Measurements from ENCODE around the gene SLC13A5. TPM values are rescaled to one million over a fixed set of nuclear protein-coding genes. Genes with fewer than 3 reads are reported as not detected.
"Not testable (repeated sequence)": the region's sequence is repeated elsewhere in the genome, so short reads cannot be mapped to it uniquely, and the experiment has no call there.

Gene SLC13A5
- total RNA-seq, 2 donors from 2014 or later: not detected

GRCh38 chr17:6748617-6749016 is 35.4 kb upstream of the SLC13A5 start:
- Histone ChIP-seq H3K36me3 (no peaks in the 10 kb centered on the region), H3K4me1 (peaks cover 0 to 22% of the 10 kb centered on the region in 2 donors), H3K4me3 (no peak overlapping the region), H3K27ac (no peak overlapping the region), H3K9me3 (no peaks in the 10 kb centered on the region), H3K27me3 (no peaks in the 10 kb centered on the region)
- DNase-seq (ENCODE audit: low spot score): no peak
- no peak for TF ChIP-seq CTCF (IDR thresholded peaks at IDR 0.05)

GRCh38 chr17:6746665-6747064 is 33.5 kb upstream of the SLC13A5 start:
- not testable (repeated sequence) for DNase-seq (ENCODE audit: low spot score); H3K4me1 ChIP-seq; H3K4me3 ChIP-seq; H3K27ac ChIP-seq; H3K36me3 ChIP-seq; H3K27me3 ChIP-seq; H3K9me3 ChIP-seq

GRCh38 chr17:6729531-6729930 is 16.4 kb upstream of the SLC13A5 start:
- H3K9me3 ChIP-seq: no peaks in the 10 kb centered on the region
- TF ChIP-seq CTCF (IDR thresholded peaks at IDR 0.05): no peak
- H3K36me3 ChIP-seq: no peaks in the 10 kb centered on the region
- no peaks in the 10 kb centered on the region for H3K27me3 ChIP-seq
- H3K27ac ChIP-seq: no peak overlapping the region
- no peak for DNase-seq (ENCODE audit: low spot score)
- no peak overlapping the region for H3K4me3 ChIP-seq
- no peaks in the 10 kb centered on the region for H3K4me1 ChIP-seq

GRCh38 chr17:6724009-6724408 is 10.8 kb upstream of the SLC13A5 start:
- H3K9me3 ChIP-seq: no peaks in the 10 kb centered on the region
- DNase-seq (ENCODE audit: low spot score): no peak
- no peaks in the 10 kb centered on the region for H3K4me1 ChIP-seq
- no peaks in the 10 kb centered on the region for H3K36me3 ChIP-seq
- no peak overlapping the region for H3K27ac ChIP-seq
- no peak overlapping the region for H3K4me3 ChIP-seq
- no peaks in the 10 kb centered on the region for H3K27me3 ChIP-seq
- no peak for TF ChIP-seq CTCF (IDR thresholded peaks at IDR 0.05)

- Histone ChIP-seq H3K27ac (no peak overlapping the region), H3K36me3 (no peaks in the 10 kb centered on the region), H3K4me1 (no peaks in the 10 kb centered on the region), H3K4me3 (no peak overlapping the region), H3K27me3 (no peaks in the 10 kb centered on the region), H3K9me3 (no peaks in the 10 kb centered on the region)
- no peak for DNase-seq (ENCODE audit: low spot score)
- TF ChIP-seq CTCF (IDR thresholded peaks at IDR 0.05): no peak
Measured at GRCh38 chr17:6721744-6722143, 8.6 kb upstream of the SLC13A5 start.

GRCh38 chr17:6716736-6717135 is 3.6 kb upstream of the SLC13A5 start:
- no peak for TF ChIP-seq CTCF (IDR thresholded peaks at IDR 0.05)
- DNase-seq (ENCODE audit: low spot score): no peak
- H3K27ac ChIP-seq: no peak overlapping the region
- peaks cover 0 to 13% of the 10 kb centered on the region in 2 donors for H3K4me1 ChIP-seq
- peaks cover 0 to 15% of the 10 kb centered on the region in 2 donors for H3K27me3 ChIP-seq
- no peaks in the 10 kb centered on the region for H3K36me3 ChIP-seq
- peaks cover 0 to 10% of the 10 kb centered on the region in 2 donors for H3K9me3 ChIP-seq
- no peak overlapping the region for H3K4me3 ChIP-seq

Data from right atrium auricular region (tissue), 2 donors.